IMR-90 (cell line): ENCODE measurements around the gene CPA3. TPM values are rescaled to one million over a fixed set of nuclear protein-coding genes. Genes with fewer than 3 reads are reported as not detected.

Experiments used
- ATAC-seq: fragments of 200-7000 bp; cut with Tn5 transposase; 2 replicates; pipeline ENCODE4 v1.9.1; 2020; ENCODE audit warnings: low read depth, mild to moderate bottlenecking, moderate library complexity
- BruUV-seq: library from RNA; stranded (reverse); fragments of 400-500 nt; replicated peaks from 2 replicates; lab custom pipeline; 2021; lab: Mats Ljungman, UMichigan
- CTCF ChIA-PET: fragments of 300-600 bp; formaldehyde crosslinking; extraction: SDS; loops from one replicate; lab custom pipeline; 2021; ENCODE audit warnings: antibody characterized with exemption; lab: Yijun Ruan, JAX
- POLR2A ChIA-PET: fragments of 300-600 bp; sonication (Branson Sonifier 250); formaldehyde crosslinking; loops from one replicate; lab custom pipeline; 2022; ENCODE audit warnings: antibody characterized with exemption; ENCODE audit not compliant: unreplicated experiment; lab: Charles Lee
- DNase-seq: peaks from one replicate; pipeline ENCODE4 v3.0.0; 2013
- H2AFZ ChIP-seq: replicated peaks from 2 replicates; pipeline ENCODE3; 2013; ENCODE audit warnings: low read length, mild to moderate bottlenecking; ENCODE audit not compliant: poor library complexity
- H2AK5ac ChIP-seq: 2 replicates; pipeline ENCODE4 v1.6.1; 2013; ENCODE audit warnings: low read depth, low read length, inconsistent platforms
- H2AK9ac ChIP-seq: replicated peaks from 2 replicates; pipeline ENCODE3; 2013; ENCODE audit warnings: mild to moderate bottlenecking, low read depth, low read length, moderate library complexity; ENCODE audit not compliant: poor library complexity
- H2BK120ac ChIP-seq: 2 replicates; pipeline ENCODE4 v1.6.1; 2013; ENCODE audit warnings: low read depth, low read length, inconsistent platforms
- H2BK15ac ChIP-seq: 3 replicates; pipeline ENCODE4 v1.6.1; 2013; ENCODE audit warnings: low read depth, low read length, inconsistent platforms
- H2BK20ac ChIP-seq: 2 replicates; pipeline ENCODE4 v1.6.1; 2013; ENCODE audit warnings: low read depth, mild to moderate bottlenecking, inconsistent platforms, low read length, moderate library complexity
- H2BK5ac ChIP-seq: 2 replicates; pipeline ENCODE4 v1.6.1; 2013; ENCODE audit warnings: mild to moderate bottlenecking, low read depth, low read length, inconsistent platforms; ENCODE audit not compliant: poor library complexity, severe bottlenecking
- H3K14ac ChIP-seq: replicated peaks from 2 replicates; pipeline ENCODE4 v1.6.1; 2013; ENCODE audit warnings: low read depth, low read length, inconsistent platforms
- H3K18ac ChIP-seq: 2 replicates; pipeline ENCODE4 v1.6.1; 2013; ENCODE audit warnings: low read depth, low read length, control low read depth
- H3K23ac ChIP-seq: 2 replicates; pipeline ENCODE4 v1.6.1; 2013; ENCODE audit warnings: low read depth, low read length, inconsistent platforms
- H3K27ac ChIP-seq: 2 replicates; pipeline ENCODE4 v1.5.1; 2013; ENCODE audit warnings: mild to moderate bottlenecking, control low read depth, low read length; ENCODE audit not compliant: insufficient read depth
- H3K27me3 ChIP-seq: 2 replicates; pipeline ENCODE4 v1.6.1; 2013; ENCODE audit warnings: low read length; ENCODE audit not compliant: control insufficient read depth, insufficient read depth
- H3K36me3 ChIP-seq: 2 replicates; pipeline ENCODE4 v1.6.1; 2013; ENCODE audit warnings: low read length, mixed read lengths; ENCODE audit not compliant: control insufficient read depth, insufficient read depth
- H3K4ac ChIP-seq: 2 replicates; pipeline ENCODE4 v1.6.1; 2013; ENCODE audit warnings: low read depth, low read length, inconsistent platforms
- H3K4me1 ChIP-seq: 2 replicates; pipeline ENCODE4 v1.6.1; 2013; ENCODE audit warnings: low read length, mixed read lengths; ENCODE audit not compliant: control insufficient read depth, insufficient read depth
- H3K4me2 ChIP-seq: 2 replicates; pipeline ENCODE4 v1.6.1; 2013; ENCODE audit warnings: low read depth, mild to moderate bottlenecking, control low read depth, low read length, moderate library complexity
- H3K4me3 ChIP-seq: 2 replicates; pipeline ENCODE4 v1.5.1; 2013; ENCODE audit warnings: low read depth, mild to moderate bottlenecking, control low read depth, low read length, moderate library complexity; ENCODE audit not compliant: insufficient read depth
- H3K56ac ChIP-seq: 2 replicates; pipeline ENCODE4 v1.6.1; 2013; ENCODE audit warnings: low read length, inconsistent platforms; ENCODE audit not compliant: insufficient read depth; ENCODE audit errors: extremely low read depth
- H3K79me1 ChIP-seq, 2 experiments: 2 replicates each; pipeline ENCODE4 v1.6.1; 2013; ENCODE audit warnings: low read length in 2 of 2, inconsistent platforms in 1 of 2, low read depth in 1 of 2
- H3K9ac ChIP-seq: 2 replicates; pipeline ENCODE4 v1.6.1; 2013; ENCODE audit warnings: low read depth, low read length, control low read depth
- H3K9me1 ChIP-seq: 2 replicates; pipeline ENCODE4 v1.6.1; 2013; ENCODE audit warnings: low read length, inconsistent platforms; ENCODE audit not compliant: insufficient read depth
- H3K9me3 ChIP-seq: 2 replicates; pipeline ENCODE4 v1.6.1; 2013; ENCODE audit warnings: low read length; ENCODE audit not compliant: control insufficient read depth, insufficient read depth
- H4K20me1 ChIP-seq: 2 replicates; pipeline ENCODE4 v1.6.1; 2013; ENCODE audit warnings: low read length, inconsistent platforms; ENCODE audit not compliant: insufficient read depth
- H4K5ac ChIP-seq: 2 replicates; pipeline ENCODE4 v1.6.1; 2013; ENCODE audit warnings: mild to moderate bottlenecking, low read depth, low read length, control low read depth
- H4K8ac ChIP-seq, 2 experiments: 2 replicates each; pipeline ENCODE4 v1.6.1; 2013; ENCODE audit warnings: low read depth in 2 of 2, low read length in 2 of 2, control low read depth in 1 of 2, inconsistent platforms in 1 of 2
- H4K91ac ChIP-seq: 2 replicates; pipeline ENCODE4 v1.6.1; 2013; ENCODE audit warnings: low read depth, low read length, inconsistent platforms; ENCODE audit not compliant: insufficient read depth
- FOS ChIP-seq: fragments of 150-350 bp; IDR thresholded peaks from 2 replicates; pipeline ENCODE4 v1.6.1; 2016; ENCODE audit warnings: low read depth, low read length
- MAFK ChIP-seq: IDR thresholded peaks from 2 replicates; pipeline ENCODE4 v1.6.1; 2012; ENCODE audit warnings: low read depth, low read length, improper control_type of control experiment
- MXI1 ChIP-seq: IDR thresholded peaks from 2 replicates; pipeline ENCODE4 v1.6.1; 2012; ENCODE audit warnings: low read depth, mild to moderate bottlenecking, low read length, moderate library complexity, borderline replicate concordance
- WGBS, 2 experiments: methylation state at CpG; one replicate each; pipeline versions ENCODE4 v1.1.5 to v1.1.7; 2013; ENCODE audit warnings: missing lambda C conversion rate in 2 of 2; ENCODE audit not compliant: insufficient read length in 1 of 2; ENCODE audit errors: extremely low coverage in 2 of 2; 5-methylcytosine and 5-hydroxymethylcytosine counted together
- dilution Hi-C: fragments of 300-500 bp; cut with HindIII; formaldehyde crosslinking; loops from one replicate; pipeline ENCODE4 v1.14.3; 2018; ENCODE audit warnings: low sequenced_read_pairs; ENCODE audit not compliant: unreplicated experiment
- in situ Hi-C: fragments of 300-500 bp; cut with MboI; formaldehyde crosslinking; loops from 3 replicates; pipeline ENCODE4 v1.14.3; 2019; ENCODE audit warnings: low sequenced_read_pairs, inconsistent platforms, mixed read lengths
- intact Hi-C: fragments of 100-400 bp; cut with micrococcal nuclease; formaldehyde crosslinking; loops from 2 replicates; pipeline ENCODE4 v1.10.0; 2022
- polyA plus RNA-seq, 3 experiments: library from polyadenylated mRNA; depleted of rRNA; stranded (reverse); fragments of >200 nt; gene quantifications; 2 replicates each; pipeline ENCODE4 v1.2.3, GENCODE V29; 2012; ENCODE audit warnings: low replicate concordance in 1 of 3
- total RNA-seq: library from RNA; depleted of rRNA; stranded (reverse); fragments of >200 nt; gene quantifications from 2 replicates; pipeline ENCODE4 v1.2.3, GENCODE V29; 2012

The CPA3 gene
- total and polyA plus RNA-seq, 2 of the 4 experiments (the other 2 are of a cell fraction) = 0.07 TPM; not detected in 1

DNA sequence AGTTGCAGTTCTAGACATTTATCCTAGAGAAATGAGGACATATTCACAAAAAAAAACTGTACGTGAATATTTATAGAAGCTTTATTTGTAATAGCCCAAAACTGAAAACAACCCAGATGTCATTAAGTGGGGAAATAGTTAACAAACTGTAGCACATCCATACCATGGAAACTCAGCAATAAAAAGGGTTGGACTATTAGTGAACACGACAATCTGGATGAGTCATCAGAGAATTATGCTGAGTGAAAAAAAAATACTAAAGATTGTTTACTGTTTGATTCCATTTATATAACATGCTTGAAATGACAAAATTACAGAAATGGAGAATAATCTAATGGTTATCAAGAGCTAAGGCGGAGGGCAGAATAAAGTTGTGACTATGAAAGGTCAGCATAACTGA lies 59.5 kb downstream of the CPA3 start:
- Histone ChIP-seq H2BK15ac (no peak overlapping the region), H3K79me1 (no peaks in the 10 kb centered on the region), H3K9me1 (no peaks in the 10 kb centered on the region), H2BK20ac (no peak overlapping the region), H3K4me1 (no peaks in the 10 kb centered on the region; the same call in 1 of the 2 replicates), H2BK5ac (no peak overlapping the region), H3K9ac (no peak overlapping the region), H3K23ac (no peak overlapping the region), H3K4me3 (no peak overlapping the region), H3K14ac (no peak overlapping the region), H3K27ac (no peak overlapping the region), H2AFZ (no peak overlapping the region), H3K27me3 (no peaks in the 10 kb centered on the region), H2AK5ac (no peak overlapping the region), H2BK120ac (no peak overlapping the region), H4K20me1 (no peaks in the 10 kb centered on the region), H4K91ac (no peak overlapping the region; the same call in 1 of the 2 replicates), H3K56ac (no peak overlapping the region), H3K18ac (no peak overlapping the region), H4K5ac (no peak overlapping the region), H3K4ac (no peak overlapping the region), H3K36me3 (no peaks in the 10 kb centered on the region), H3K9me3 (no peaks in the 10 kb centered on the region), H2AK9ac (no peak overlapping the region), H3K4me2 (peak overlapping the region; percentile 71; the same call in 1 of the 2 replicates), H4K8ac (no peak overlapping the region)
- CTCF ChIA-PET = no interaction called here
- intact Hi-C loops (no loop called here), dilution Hi-C loops (no loop called here), in situ Hi-C loops (no loop called here)
- peak; percentile 71 for DNase-seq
- WGBS, 2 experiments = no CpG with 5 or more reads among the region's 3 CpGs
- ATAC-seq = peak; percentile 88
- peak; percentile 90 for TF ChIP-seq FOS
- peak; percentile 31 for TF ChIP-seq MAFK
- TF ChIP-seq MXI1 = no peak
- BruUV-seq = no TSS peak
- POLR2A ChIA-PET = no interaction called here
